Tibial nerve (tissue), 4 donors: ENCODE data around the gene C1RL. TPM values are rescaled to one million over a fixed set of nuclear protein-coding genes. Genes with fewer than 3 reads are reported as not detected.

Source experiments
- DNase-seq, 2 donors: peaks; one replicate each; pipeline ENCODE4 v3.0.0-alpha.2; 2019; ENCODE audit warnings: low spot score in 2 of 2
- H3K27ac ChIP-seq, 4 donors: fragments of 200-600 bp; sonication (generic) in 3 of 4; one replicate each; pipeline ENCODE4 v1.5.1; 2017 to 2019; ENCODE audit warnings: mild to moderate bottlenecking in 1 of 4
- H3K27me3 ChIP-seq, 2 donors: fragments of 200-600 bp; sonication (generic) in 1 of 2; one replicate each; pipeline versions ENCODE4 v1.5.1 to v1.6.0; 2017 to 2019
- H3K36me3 ChIP-seq, 3 donors: fragments of 200-600 bp; sonication (generic); one replicate each; pipeline ENCODE4 v1.5.1; 2018 to 2019
- H3K4me1 ChIP-seq, 4 donors: fragments of 200-600 bp; sonication (generic) in 3 of 4; one replicate each; pipeline ENCODE4 v1.5.1; 2017 to 2019
- H3K4me3 ChIP-seq, 4 donors: fragments of 200-600 bp; sonication (generic) in 3 of 4; one replicate each; pipeline ENCODE4 v1.5.1; 2017 to 2019; ENCODE audit warnings: mild to moderate bottlenecking in 1 of 4, moderate library complexity in 1 of 4
- H3K9me3 ChIP-seq, 4 donors: fragments of 200-600 bp; sonication (generic) in 3 of 4; one replicate each; pipeline ENCODE4 v1.5.1; 2017 to 2019
- EP300 ChIP-seq, 2 donors: sonication (generic); formaldehyde crosslinking; IDR thresholded peaks; one replicate each; pipeline ENCODE4 v1.6.1; 2017; ENCODE audit warnings: antibody characterized with exemption in 2 of 2, mild to moderate bottlenecking in 1 of 2
- POLR2A ChIP-seq, 2 donors: fragments of 450-650 bp; IDR thresholded peaks; one replicate each; pipeline ENCODE4 v1.6.1; 2017; ENCODE audit warnings: antibody characterized with exemption in 2 of 2, mild to moderate bottlenecking in 2 of 2, moderate library complexity in 2 of 2
- WGBS, 2 donors: methylation state at CpG; one replicate each; pipeline ENCODE4 v1.1.5; 2018; 5-methylcytosine and 5-hydroxymethylcytosine counted together
- small RNA-seq: library from RNA; depleted of rRNA; stranded (forward); fragments of <200 nt; gene quantifications from one replicate; pipeline ENCODE3, GENCODE V24; 2016
- total RNA-seq, 4 donors: library from RNA; depleted of rRNA; stranded (reverse); fragments of >200 nt; gene quantifications; one replicate each; pipeline ENCODE4 v1.1.0, GENCODE V29; 2016
- TF ChIP-seq, protein P1 (sequence below), 5 experiments: fragments of 200-600 bp in 3 of 5; fragments of 450-650 bp in 2 of 5; sonication (generic) in 3 of 5; IDR thresholded peaks; one replicate each; pipeline ENCODE4 v1.5.1; 2016 to 2019; ENCODE audit warnings: antibody characterized with exemption in 5 of 5, mild to moderate bottlenecking in 3 of 5, moderate library complexity in 2 of 5

C1RL gene
- total RNA-seq, 4 donors from 2014 or later, result 125 to 214 (median 180) TPM

DNA sequence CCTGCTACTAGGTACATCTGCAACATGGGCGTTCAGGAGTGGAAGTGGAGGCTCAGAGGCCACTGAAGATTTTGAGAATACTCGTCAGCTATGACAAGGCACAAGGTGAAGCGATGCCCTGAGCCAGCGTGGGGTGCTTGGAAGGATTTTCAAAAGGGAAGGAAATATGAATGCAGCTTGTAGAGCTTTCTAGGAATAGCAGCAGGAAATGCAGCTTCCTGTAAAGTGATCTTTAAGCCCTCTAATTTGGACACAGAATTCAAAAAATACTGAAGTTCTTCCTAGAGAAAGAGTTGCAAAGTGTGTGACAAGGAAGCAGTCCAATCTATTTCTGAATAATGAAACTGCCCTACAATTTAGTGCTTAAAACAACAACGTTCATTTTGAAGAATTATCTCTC lies 61.7 kb downstream of the C1RL start:
- Histone ChIP-seq H3K27me3 (no peaks in the 10 kb centered on the region), H3K4me1 (no peaks in the 10 kb centered on the region), H3K4me3 (no peak overlapping the region), H3K27ac (no peak overlapping the region), H3K36me3 (no peaks in the 10 kb centered on the region), H3K9me3 (no peaks in the 10 kb centered on the region)
- 63 to 73% methylated on average over 5 of the region's 5 CpGs for WGBS, 2 donors
- DNase-seq, result no peak
- TF ChIP-seq POLR2A (IDR thresholded peaks at IDR 0.05), result no peak
- TF ChIP-seq, protein P1, sequence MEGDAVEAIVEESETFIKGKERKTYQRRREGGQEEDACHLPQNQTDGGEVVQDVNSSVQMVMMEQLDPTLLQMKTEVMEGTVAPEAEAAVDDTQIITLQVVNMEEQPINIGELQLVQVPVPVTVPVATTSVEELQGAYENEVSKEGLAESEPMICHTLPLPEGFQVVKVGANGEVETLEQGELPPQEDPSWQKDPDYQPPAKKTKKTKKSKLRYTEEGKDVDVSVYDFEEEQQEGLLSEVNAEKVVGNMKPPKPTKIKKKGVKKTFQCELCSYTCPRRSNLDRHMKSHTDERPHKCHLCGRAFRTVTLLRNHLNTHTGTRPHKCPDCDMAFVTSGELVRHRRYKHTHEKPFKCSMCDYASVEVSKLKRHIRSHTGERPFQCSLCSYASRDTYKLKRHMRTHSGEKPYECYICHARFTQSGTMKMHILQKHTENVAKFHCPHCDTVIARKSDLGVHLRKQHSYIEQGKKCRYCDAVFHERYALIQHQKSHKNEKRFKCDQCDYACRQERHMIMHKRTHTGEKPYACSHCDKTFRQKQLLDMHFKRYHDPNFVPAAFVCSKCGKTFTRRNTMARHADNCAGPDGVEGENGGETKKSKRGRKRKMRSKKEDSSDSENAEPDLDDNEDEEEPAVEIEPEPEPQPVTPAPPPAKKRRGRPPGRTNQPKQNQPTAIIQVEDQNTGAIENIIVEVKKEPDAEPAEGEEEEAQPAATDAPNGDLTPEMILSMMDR (IDR thresholded peaks at IDR 0.05), result no peak

DNA sequence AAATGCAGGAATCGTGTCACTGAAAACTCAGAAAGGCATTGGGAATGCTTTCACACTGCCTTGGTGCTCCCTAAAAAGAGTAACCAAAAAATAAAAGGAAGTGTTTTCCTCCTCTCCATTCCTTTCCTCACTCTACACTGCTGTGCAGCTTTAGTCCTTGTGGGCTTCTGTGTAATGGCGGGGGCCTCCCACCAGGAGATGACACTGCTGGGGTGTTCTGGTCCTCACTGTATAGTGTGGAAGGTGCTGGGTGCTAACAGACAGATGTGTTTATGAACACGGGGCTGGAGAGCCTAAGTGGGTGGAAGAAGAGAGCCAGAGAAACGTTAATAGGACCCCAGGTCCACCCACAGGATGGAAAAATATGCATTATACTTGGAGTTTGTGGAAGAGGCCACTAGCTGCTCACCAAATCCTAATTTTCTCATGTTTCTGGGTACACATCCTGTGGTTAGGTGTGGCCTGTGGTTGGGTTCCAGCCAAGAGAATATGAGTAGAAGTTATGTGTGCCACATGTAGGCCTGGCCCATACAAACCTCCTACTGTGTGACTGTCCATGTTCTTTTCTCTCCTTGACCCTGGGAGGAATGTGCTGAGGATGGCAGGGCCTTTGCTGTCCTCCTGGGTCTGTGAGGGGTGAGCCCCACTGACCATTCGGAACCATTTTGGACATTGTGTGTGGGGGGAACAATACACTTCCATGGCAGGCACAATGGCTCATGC lies 62.5 kb downstream of the C1RL start:
- Histone ChIP-seq H3K36me3 (no peaks in the 10 kb centered on the region), H3K4me1 (no peaks in the 10 kb centered on the region), H3K27me3 (no peaks in the 10 kb centered on the region), H3K27ac (no peak overlapping the region), H3K9me3 (no peaks in the 10 kb centered on the region), H3K4me3 (no peak overlapping the region)
- 72 to 76% methylated on average over 5 of the region's 5 CpGs for WGBS, 2 donors
- TF ChIP-seq POLR2A (IDR thresholded peaks at IDR 0.05) (no peak), EP300 (IDR thresholded peaks at IDR 0.05) (no peak)
- TF ChIP-seq, protein P1 (IDR thresholded peaks at IDR 0.05), result no peak
- no peak for DNase-seq

DNA sequence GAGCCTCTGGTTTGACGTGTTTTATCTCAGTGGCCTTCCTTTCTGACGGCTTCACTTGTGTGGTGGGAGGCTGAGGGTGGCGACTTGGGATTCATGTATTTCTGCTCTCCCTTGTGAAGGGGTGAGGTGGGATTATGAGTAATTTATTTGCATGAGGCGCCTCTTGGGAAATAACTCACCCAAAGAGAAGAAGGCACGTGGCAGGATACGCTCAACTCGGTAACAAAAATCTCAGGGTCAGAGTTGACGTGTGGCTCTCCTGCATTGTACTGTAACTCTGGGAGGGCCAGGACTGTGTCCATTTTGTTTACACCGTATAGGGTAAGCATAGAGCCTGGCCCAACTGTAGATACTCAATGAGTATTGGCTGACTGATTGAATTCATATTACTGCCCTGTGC lies 63.1 kb downstream of the C1RL start:
- Histone ChIP-seq H3K4me1 (no peaks in the 10 kb centered on the region), H3K36me3 (no peaks in the 10 kb centered on the region), H3K4me3 (no peak overlapping the region), H3K27me3 (no peaks in the 10 kb centered on the region), H3K9me3 (no peaks in the 10 kb centered on the region), H3K27ac (no peak overlapping the region)
- TF ChIP-seq, protein P1 (IDR thresholded peaks at IDR 0.05), result no peak
- no peak for TF ChIP-seq POLR2A (IDR thresholded peaks at IDR 0.05)
- TF ChIP-seq EP300 (IDR thresholded peaks at IDR 0.05), result no peak
- WGBS, 2 donors, result 89 to 90% methylated on average over 9 of the region's 9 CpGs
- DNase-seq, result no peak

Small RNAs within 50 kb of the gene (small RNA-seq; reads per million reads assigned to genes)
- not detected for gene RNU6-485P

Other genes starting within 250 kb of the C1RL start
- 100 to 1,000 TPM; 189 to 346 (median 282) TPM for gene TPI1, start 241.7 kb downstream of the C1RL start, total RNA-seq
- gene SPSB2, start 235.9 kb downstream of the C1RL start, total RNA-seq, result 10 to 100 TPM in 3 of 4 donors, 1 to 10 TPM in 1; 9.4 to 12.7 (median 11.8) TPM
- gene LRRC23, start 204.4 kb downstream of the C1RL start, total RNA-seq, result 10 to 100 TPM; 11.6 to 17.2 (median 17.1) TPM
- 10 to 100 TPM; 14.0 to 25.8 (median 15.9) TPM for gene ENO2, start 194.6 kb downstream of the C1RL start, total RNA-seq
- 100 to 1,000 TPM in 3 of 4 donors, 10 to 100 TPM in 1; 92.2 to 260 (median 123) TPM for gene ATN1, start 181.3 kb downstream of the C1RL start, total RNA-seq
- gene RNU7-1, start 165.4 kb downstream of the C1RL start, total RNA-seq, result not detected
- 100 to 1,000 TPM; 569 to 764 (median 665) TPM for gene C12orf57, start 165.2 kb downstream of the C1RL start, total RNA-seq
- gene PTPN6, start 157.9 kb downstream of the C1RL start, total RNA-seq, result 10 to 100 TPM; 11.9 to 31.5 (median 20.8) TPM
- 100 to 1,000 TPM; 138 to 178 (median 149) TPM for gene PHB2, start 138.6 kb downstream of the C1RL start, total RNA-seq
- gene EMG1, start 138.3 kb downstream of the C1RL start, total RNA-seq, result 10 to 100 TPM; 27.7 to 37.7 (median 35.9) TPM
- gene LPCAT3, start 90.7 kb downstream of the C1RL start, total RNA-seq, result 10 to 100 TPM; 19.7 to 29.7 (median 23.8) TPM
- gene C1S, start 48.5 kb downstream of the C1RL start, total RNA-seq, result 1,000 to 10,000 TPM in 1 of 4 donors, 100 to 1,000 TPM in 3; 415 to 1,129 (median 638) TPM
- 1,000 to 10,000 TPM in 1 of 4 donors, 100 to 1,000 TPM in 3; 528 to 1,237 (median 593) TPM for gene C1R, start 16.8 kb downstream of the C1RL start, total RNA-seq
- 1 to 10 TPM in 3 of 4 donors, under 1 TPM in 1; 0.78 to 9.9 (median 2.2) TPM for gene RBP5, start 19.7 kb upstream of the C1RL start, total RNA-seq
- 100 to 1,000 TPM in 1 of 4 donors, 10 to 100 TPM in 3; 40.0 to 112 (median 79.6) TPM for gene CLSTN3, start 21.2 kb upstream of the C1RL start, total RNA-seq
- 10 to 100 TPM; 58.1 to 70.6 (median 65.7) TPM for gene PEX5, start 80.5 kb upstream of the C1RL start, total RNA-seq
- not detected for gene ACSM4, start 194.9 kb upstream of the C1RL start, total RNA-seq